WTC11 (cell line): ENCODE measurements around the gene KAZN.

Experiments
- CTCF ChIP-seq: fragments of 200-600 bp; IDR thresholded peaks from 2 replicates; pipeline ENCODE4 v1.8.0; 2022; ENCODE audit warnings: antibody characterized with exemption
- ZNF423 ChIP-seq: fragments of 250-450 bp; sonication (Bioruptor Pico); IDR thresholded peaks from 2 replicates; pipeline ENCODE4 v2.1.2; 2022; ENCODE audit warnings: mild to moderate bottlenecking, moderate library complexity
- TF ChIP-seq, protein P1 (sequence below): sonication (generic); formaldehyde crosslinking; IDR thresholded peaks from 2 replicates; pipeline ENCODE4 v1.8.0; 2023; ENCODE audit warnings: missing genetic modification reagents

DNA sequence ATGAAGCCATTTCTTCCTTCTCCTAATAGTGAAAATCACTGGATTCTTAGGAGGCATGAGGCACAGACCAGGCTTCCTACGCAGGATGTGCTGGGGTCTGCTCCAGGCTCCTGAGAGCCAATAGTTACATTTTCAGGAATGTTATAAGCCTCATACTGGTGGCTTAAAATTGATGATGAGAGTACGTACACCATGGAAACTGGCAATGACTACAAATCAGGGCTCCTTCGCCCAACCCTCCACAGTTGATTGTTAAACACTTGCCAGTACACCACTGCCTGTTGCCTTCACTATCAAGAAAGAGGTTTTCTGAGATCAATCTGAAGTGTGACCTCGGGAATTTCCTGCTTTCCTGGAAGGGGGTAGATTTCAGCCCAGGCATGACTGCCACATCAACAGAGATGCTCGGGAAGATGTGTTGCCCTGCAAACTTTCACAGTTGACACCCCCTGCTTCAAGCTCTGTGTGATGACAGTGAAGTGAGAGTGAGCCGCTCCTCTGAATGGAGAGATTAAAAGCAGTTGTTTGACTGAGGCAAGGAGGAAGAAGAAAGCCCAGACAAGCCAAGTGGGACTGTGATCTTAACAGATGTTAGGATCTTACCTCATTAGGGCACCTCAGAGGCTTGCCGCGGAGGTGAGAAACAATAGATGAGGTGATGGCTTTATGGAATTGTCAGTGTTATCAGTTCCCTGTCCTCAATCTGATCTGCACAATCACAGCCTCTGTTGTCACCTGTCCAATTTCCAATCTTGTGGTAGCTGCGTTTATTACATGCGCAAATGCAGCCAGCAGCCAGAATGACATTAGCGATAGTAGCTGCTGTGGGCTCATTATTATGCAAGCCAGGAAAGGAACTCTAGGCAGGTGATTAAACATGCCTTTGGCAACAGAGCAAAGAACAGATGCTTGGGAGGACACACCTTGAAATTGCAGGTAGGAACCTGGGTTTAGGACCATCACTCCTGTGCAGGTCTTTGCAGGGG, 277.3 kb downstream of the KAZN start:
- TF ChIP-seq CTCF = no peak
- TF ChIP-seq, protein P1, sequence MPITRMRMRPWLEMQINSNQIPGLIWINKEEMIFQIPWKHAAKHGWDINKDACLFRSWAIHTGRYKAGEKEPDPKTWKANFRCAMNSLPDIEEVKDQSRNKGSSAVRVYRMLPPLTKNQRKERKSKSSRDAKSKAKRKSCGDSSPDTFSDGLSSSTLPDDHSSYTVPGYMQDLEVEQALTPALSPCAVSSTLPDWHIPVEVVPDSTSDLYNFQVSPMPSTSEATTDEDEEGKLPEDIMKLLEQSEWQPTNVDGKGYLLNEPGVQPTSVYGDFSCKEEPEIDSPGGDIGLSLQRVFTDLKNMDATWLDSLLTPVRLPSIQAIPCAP (CRISPR knock-in tag) = no peak
- no peak for TF ChIP-seq ZNF423 (CRISPR knock-in tag)
